HG02981 (cell line): ENCODE data around the gene CACNA2D4.

Experiments used
- ATAC-seq: cut with Tn5 transposase; IDR thresholded peaks from one replicate; pipeline ENCODE4 v1.9.1; 2021; ENCODE audit warnings: mild to moderate bottlenecking, moderate library complexity; ENCODE audit not compliant: unreplicated experiment

Gene CACNA2D4

DNA sequence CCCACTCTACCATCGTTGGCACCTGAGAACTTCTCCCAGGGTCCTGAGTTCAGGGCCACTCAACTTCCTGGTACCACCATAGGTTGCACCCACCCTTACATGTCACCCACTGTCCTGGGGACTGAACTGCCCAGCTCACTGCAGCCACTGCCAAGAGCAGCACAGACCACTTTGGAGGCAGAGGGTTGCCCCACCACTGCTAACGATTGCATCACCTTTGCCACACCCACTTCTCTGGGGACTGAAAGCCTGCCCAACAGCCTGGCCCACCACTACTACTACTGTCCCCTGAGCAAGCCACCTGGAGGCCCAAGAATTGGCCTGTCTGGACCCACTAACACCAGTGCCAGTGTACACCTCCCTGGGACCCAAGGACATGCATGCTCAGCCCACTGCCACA is 27.6 kb downstream of the CACNA2D4 start:
- no peak for ATAC-seq

GRCh38 chr12:1890119-1890703 is 28.2 kb downstream of the CACNA2D4 start:
- ATAC-seq, result no peak

DNA sequence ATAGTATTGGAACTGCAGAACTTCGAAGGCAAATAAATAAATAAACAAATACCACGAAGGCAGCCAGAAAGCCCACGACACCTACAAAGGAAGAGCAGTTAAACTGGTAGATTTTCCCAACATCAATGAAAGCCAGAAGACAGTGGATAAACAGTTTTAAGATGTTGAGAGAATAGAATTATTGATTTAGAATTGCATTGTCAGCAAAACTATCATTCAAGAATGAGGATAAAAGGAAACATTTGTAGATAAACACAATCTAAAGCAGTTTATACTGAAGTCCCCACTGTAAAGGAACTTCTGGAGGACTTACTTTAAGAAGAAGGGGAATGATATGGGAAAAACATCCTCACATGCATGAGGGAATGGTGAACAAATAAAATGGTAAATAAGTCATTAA is 29.5 kb downstream of the CACNA2D4 start:
- no peak for ATAC-seq

- ATAC-seq, result no peak
Observed at GRCh38 chr12:1886396-1887008, 31.9 kb downstream of the CACNA2D4 start.

GRCh38 chr12:1885599-1886245 is 32.7 kb downstream of the CACNA2D4 start:
- no peak for ATAC-seq

GRCh38 chr12:1885082-1885596 is 33.3 kb downstream of the CACNA2D4 start:
- ATAC-seq, result no peak

DNA sequence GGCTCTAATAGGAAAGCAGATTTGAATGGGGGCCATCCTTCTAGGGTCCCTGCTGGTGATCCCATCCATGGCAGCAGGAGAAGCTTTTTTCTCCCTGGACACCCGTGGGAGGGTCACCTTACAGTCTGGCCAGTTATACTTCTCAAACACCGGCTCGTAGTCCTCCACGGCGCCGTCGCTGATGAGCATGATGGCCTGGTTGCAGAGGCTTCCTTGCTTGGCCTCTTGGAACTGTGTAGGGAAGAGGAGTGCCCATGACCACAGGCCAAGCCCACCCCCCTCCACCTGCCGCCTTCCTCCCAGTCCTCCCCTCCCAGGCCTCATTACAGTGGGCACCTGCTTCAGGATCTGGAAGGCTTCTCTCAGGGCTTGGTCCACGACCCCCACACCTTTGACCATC is 33.8 kb downstream of the CACNA2D4 start:
- no peak for ATAC-seq

DNA sequence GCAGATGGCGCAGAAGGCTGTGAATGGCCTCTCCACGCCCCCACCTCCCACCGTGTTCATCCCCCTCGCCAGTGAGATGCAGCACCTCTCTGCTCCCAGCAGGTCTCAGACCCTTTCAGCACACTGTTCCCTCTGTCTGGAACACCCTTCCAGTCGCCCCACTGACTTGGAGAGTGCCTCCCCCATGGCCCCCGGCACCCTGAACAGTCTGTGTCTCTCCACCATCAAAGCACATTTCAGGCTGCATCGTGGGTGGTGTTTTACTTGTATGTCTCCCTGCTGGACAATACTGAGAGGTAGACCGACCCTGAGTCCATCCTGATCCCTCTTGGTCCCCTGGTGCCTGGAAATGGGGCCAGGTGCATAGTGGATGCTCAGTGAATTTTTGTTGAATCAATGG is 34.9 kb downstream of the CACNA2D4 start:
- no peak for ATAC-seq

DNA sequence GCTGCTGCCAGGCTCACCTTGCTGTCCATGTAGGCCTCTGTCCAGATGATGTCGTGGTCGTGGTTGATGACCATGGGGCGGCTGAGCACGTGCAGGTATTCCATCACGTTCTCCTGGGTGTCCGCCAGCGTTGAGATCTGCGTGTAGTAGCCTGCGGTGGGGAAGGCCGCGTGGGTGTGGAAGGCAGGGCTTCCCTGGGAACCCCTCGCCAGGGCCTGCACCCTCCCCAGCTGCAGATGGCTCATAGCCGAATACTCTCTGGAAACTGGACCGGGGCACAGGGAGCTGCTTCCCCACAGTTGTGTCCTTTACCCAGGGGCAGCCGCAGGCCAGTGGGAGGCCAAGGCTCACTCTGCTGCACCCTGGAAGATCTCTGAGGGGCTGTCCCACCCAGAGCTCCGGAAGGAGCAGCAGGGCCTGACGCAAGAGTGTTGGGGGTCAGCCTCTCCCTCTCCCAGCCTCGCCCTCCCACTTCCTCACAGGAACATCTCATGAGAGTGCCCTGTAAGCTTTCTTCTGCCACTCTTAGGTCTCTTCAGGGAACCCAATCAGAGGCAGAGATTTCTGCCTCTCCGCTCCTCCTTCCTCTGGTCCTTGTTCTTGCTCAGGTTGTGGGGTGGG is 35.5 kb downstream of the CACNA2D4 start:
- no peak for ATAC-seq

DNA sequence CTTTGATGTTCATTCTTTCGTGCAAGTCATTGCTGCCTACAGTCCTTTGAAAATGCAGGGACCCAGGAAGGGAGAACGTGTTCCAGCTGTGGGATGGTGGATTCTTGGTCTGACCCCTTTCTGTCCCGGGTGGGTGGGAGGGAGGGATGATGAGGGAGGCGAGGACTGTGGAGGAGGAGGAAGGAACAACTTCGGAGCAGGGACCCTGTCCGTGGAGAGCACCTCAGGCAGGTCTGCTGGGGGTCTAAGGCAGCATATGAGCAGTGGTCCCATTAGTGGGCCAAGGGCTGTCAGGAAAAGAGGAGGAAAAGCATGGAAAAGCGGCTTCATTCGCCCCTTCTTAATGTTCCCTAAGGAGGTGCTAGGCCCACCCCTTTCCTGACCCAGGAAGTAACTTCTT is 36.0 kb downstream of the CACNA2D4 start:
- no peak for ATAC-seq

- no peak for ATAC-seq
Observed at GRCh38 chr12:1881936-1882335, 36.5 kb downstream of the CACNA2D4 start.

DNA sequence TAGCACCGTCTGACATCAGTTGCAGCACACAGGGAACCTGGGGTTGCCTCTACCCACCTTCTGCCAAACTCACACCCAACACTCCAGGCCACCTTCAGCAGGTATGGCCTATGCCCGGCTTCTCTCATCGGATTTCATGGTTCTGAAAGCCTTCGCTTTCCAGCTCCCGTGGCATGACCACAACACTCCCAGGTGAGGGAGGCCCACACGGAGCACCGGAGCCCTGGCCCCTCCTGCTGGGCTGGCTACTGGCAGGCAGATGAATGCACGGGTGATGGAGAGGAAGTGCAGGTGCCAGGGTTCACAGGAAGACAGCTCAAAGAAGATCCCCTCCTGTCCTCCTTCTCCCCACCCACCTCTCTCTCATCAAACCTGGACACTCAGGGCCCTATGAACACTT is 37.2 kb downstream of the CACNA2D4 start:
- ATAC-seq, result no peak

GRCh38 chr12:1880876-1881275 is 37.6 kb downstream of the CACNA2D4 start:
- no peak for ATAC-seq

DNA sequence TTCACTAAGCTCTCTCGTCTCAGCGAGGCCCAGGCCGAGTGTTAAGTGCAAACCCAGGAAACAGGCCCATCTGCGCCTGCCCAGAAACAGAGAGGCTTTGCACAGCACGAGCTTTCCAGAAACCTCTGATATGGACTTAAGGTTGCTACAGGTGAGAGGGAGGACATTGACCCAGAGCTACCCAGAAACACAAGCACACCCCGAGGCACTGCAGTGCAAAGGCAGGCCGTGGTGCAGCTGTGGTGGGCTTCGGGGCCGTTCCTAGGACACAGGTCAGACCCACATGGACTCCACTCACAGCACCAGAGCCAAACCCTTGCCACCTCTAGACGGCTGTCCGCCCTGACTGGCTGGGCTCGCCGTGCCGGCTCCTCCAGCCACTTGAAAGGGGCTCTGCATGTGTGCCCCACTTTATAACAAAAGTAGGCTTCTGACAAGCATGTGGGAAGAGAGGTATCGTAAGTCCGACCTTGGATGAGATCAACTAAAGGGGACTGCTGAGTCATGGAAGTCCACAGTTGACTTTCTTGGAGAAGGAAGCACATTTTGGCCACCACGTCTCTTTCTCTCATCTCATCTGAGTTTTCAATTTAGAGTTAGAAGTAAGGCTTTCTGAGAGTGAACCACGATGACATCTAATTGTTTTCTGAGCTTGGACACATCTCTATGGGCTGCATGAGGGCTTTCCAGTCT is 38.2 kb downstream of the CACNA2D4 start:
- no peak for ATAC-seq

- no peak for ATAC-seq
Observed at GRCh38 chr12:1879633-1880032, 38.8 kb downstream of the CACNA2D4 start.

DNA sequence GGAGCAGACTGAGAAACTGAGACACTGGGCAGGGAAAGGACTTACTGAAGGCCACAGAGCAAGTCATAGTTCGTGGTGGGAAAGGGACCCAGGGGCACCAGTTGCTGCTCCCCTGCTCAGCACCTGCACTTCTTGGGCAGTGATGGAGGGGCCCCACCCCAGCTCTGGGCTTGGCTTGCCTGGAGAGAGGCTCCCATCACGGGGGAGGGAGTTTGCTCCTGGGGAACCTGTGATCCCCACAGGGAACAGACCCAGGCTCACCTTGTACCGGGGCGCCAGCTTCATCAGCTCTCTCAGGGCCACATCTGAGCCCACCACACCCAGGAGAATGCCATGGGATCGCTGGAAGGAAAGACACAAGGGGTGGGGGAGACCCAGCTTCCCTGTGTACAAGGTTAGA is 39.8 kb downstream of the CACNA2D4 start:
- ATAC-seq, result no peak

- no peak for ATAC-seq
Observed at GRCh38 chr12:1878214-1878613, 40.2 kb downstream of the CACNA2D4 start.

GRCh38 chr12:1877169-1877878 is 41.1 kb downstream of the CACNA2D4 start:
- ATAC-seq, result no peak

- ATAC-seq, result no peak
Observed at GRCh38 chr12:1876086-1876485, 42.4 kb downstream of the CACNA2D4 start.

GRCh38 chr12:1875608-1876007 is 42.8 kb downstream of the CACNA2D4 start:
- no peak for ATAC-seq
